Femur (tissue), 1 donor: ENCODE results near the gene STK10.

Source experiments
- DNase-seq: peaks from one replicate; pipeline ENCODE4 v3.0.0-alpha.2; 2017

Gene STK10

GRCh38 chr5:172085738-172086137 lies 102.3 kb downstream of the STK10 start:
- no peak for DNase-seq

GRCh38 chr5:172082180-172082579 lies 105.8 kb downstream of the STK10 start:
- DNase-seq, result no peak

GRCh38 chr5:172079876-172080275 lies 108.1 kb downstream of the STK10 start:
- DNase-seq, result no peak

- no peak for DNase-seq
These were observed 109.2 kb downstream of the STK10 start for GRCh38 chr5:172078726-172079345.

- DNase-seq, result no peak
These were observed 110.2 kb downstream of the STK10 start for GRCh38 chr5:172077664-172078425.

- no peak for DNase-seq
These were observed 111.2 kb downstream of the STK10 start for GRCh38 chr5:172076761-172077244.

- no peak for DNase-seq
These were observed 112.4 kb downstream of the STK10 start for GRCh38 chr5:172075656-172076055.

- no peak for DNase-seq
These were observed 113.1 kb downstream of the STK10 start for GRCh38 chr5:172074896-172075295.

GRCh38 chr5:172071309-172071875 lies 116.6 kb downstream of the STK10 start:
- DNase-seq, result no peak

GRCh38 chr5:172065431-172066065 lies 122.5 kb downstream of the STK10 start:
- no peak for DNase-seq

- no peak for DNase-seq
These were observed 123.3 kb downstream of the STK10 start for GRCh38 chr5:172064766-172065165.

GRCh38 chr5:172064358-172064757 lies 123.7 kb downstream of the STK10 start:
- no peak for DNase-seq

- no peak for DNase-seq
These were observed 124.4 kb downstream of the STK10 start for GRCh38 chr5:172063463-172064235.

GRCh38 chr5:172059661-172060100 lies 128.3 kb downstream of the STK10 start:
- no peak for DNase-seq

GRCh38 chr5:172058088-172058487 lies 129.9 kb downstream of the STK10 start:
- no peak for DNase-seq

- DNase-seq, result no peak
These were observed 132.0 kb downstream of the STK10 start for GRCh38 chr5:172055996-172056395.

GRCh38 chr5:172055421-172055820 lies 132.6 kb downstream of the STK10 start:
- no peak for DNase-seq

- no peak for DNase-seq
These were observed 133.3 kb downstream of the STK10 start for GRCh38 chr5:172054611-172055153.

GRCh38 chr5:172052450-172053236 lies 135.4 kb downstream of the STK10 start:
- DNase-seq, result no peak

- no peak for DNase-seq
These were observed 136.2 kb downstream of the STK10 start for GRCh38 chr5:172051643-172052339.

- DNase-seq, result no peak
These were observed 137.9 kb downstream of the STK10 start for GRCh38 chr5:172050080-172050479.
